H9 (cell line): ENCODE results near the gene HACD1. TPM values are rescaled to one million over a fixed set of nuclear protein-coding genes. Genes with fewer than 3 reads are reported as not detected.

Source experiments
- DNase-seq: peaks from one replicate; pipeline ENCODE4 v3.0.0-alpha.2; 2017
- H2AFZ ChIP-seq: one replicate; pipeline ENCODE4 v1.6.1; 2013; ENCODE audit warnings: mild to moderate bottlenecking, low read length, control low read depth, moderate library complexity
- H2AK5ac ChIP-seq: 2 replicates; pipeline ENCODE4 v1.6.1; 2013; ENCODE audit warnings: low read length, control low read depth, mixed read lengths; ENCODE audit not compliant: insufficient read length
- H2BK120ac ChIP-seq: one replicate; pipeline ENCODE4 v1.6.1; 2013; ENCODE audit warnings: low read depth, mild to moderate bottlenecking, low read length, control low read depth, inconsistent platforms; ENCODE audit not compliant: poor library complexity, severe bottlenecking
- H2BK12ac ChIP-seq: 2 replicates; pipeline ENCODE4 v1.6.1; 2013; ENCODE audit warnings: low read length, control low read depth, mixed read lengths, low read depth; ENCODE audit not compliant: insufficient read length
- H2BK15ac ChIP-seq: 2 replicates; pipeline ENCODE4 v1.6.1; 2013; ENCODE audit warnings: low read depth, low read length, control low read depth
- H2BK20ac ChIP-seq: one replicate; pipeline ENCODE4 v1.6.1; 2013; ENCODE audit warnings: low read depth, mild to moderate bottlenecking, low read length, control low read depth, inconsistent platforms; ENCODE audit not compliant: poor library complexity, severe bottlenecking
- H2BK5ac ChIP-seq: 2 replicates; pipeline ENCODE4 v1.6.1; 2013; ENCODE audit warnings: low read length, control low read depth, mixed read lengths; ENCODE audit not compliant: insufficient read length
- H3K14ac ChIP-seq: 2 replicates; pipeline ENCODE4 v1.6.1; 2013; ENCODE audit warnings: low read length, control low read depth; ENCODE audit not compliant: insufficient read depth
- H3K18ac ChIP-seq: 2 replicates; pipeline ENCODE4 v1.6.1; 2013; ENCODE audit warnings: low read depth, mild to moderate bottlenecking, mixed read lengths, low read length, control low read depth; ENCODE audit not compliant: insufficient read length
- H3K23ac ChIP-seq: 2 replicates; pipeline ENCODE4 v1.6.1; 2013; ENCODE audit warnings: low read length, control low read depth, mixed read lengths, low read depth; ENCODE audit not compliant: insufficient read length
- H3K23me2 ChIP-seq: 2 replicates; pipeline ENCODE4 v1.6.1; 2013; ENCODE audit warnings: low read depth, mild to moderate bottlenecking, mixed read lengths, low read length, control low read depth; ENCODE audit not compliant: insufficient read length, poor library complexity, severe bottlenecking
- H3K27ac ChIP-seq: 2 replicates; pipeline ENCODE4 v1.5.1; 2013; ENCODE audit warnings: low read length, control low read depth, mixed read lengths, low read depth; ENCODE audit not compliant: insufficient read length
- H3K27me3 ChIP-seq: 2 replicates; pipeline ENCODE4 v1.6.1; 2013; ENCODE audit warnings: low read length, control low read depth, inconsistent platforms; ENCODE audit not compliant: insufficient read depth
- H3K4ac ChIP-seq: 2 replicates; pipeline ENCODE4 v1.6.1; 2013; ENCODE audit warnings: low read depth, mild to moderate bottlenecking, control low read depth, inconsistent platforms, low read length, moderate library complexity
- H3K4me1 ChIP-seq: 2 replicates; pipeline ENCODE4 v1.6.1; 2013; ENCODE audit warnings: low read length, control low read depth, inconsistent platforms; ENCODE audit not compliant: insufficient read depth
- H3K4me2 ChIP-seq: 2 replicates; pipeline ENCODE4 v1.6.1; 2013; ENCODE audit warnings: low read length, control low read depth, mixed read lengths; ENCODE audit not compliant: insufficient read length, insufficient read depth
- H3K56ac ChIP-seq: 2 replicates; pipeline ENCODE4 v1.6.1; 2013; ENCODE audit warnings: low read depth, mild to moderate bottlenecking, mixed read lengths, low read length, control low read depth; ENCODE audit not compliant: insufficient read length
- H3K79me1 ChIP-seq: 2 replicates; pipeline ENCODE4 v1.6.1; 2013; ENCODE audit warnings: low read depth, mild to moderate bottlenecking, moderate library complexity, low read length, control low read depth, inconsistent platforms; ENCODE audit not compliant: insufficient read depth, poor library complexity, severe bottlenecking
- H3K79me2 ChIP-seq: 2 replicates; pipeline ENCODE4 v1.6.1; 2013; ENCODE audit warnings: low read length, control low read depth, inconsistent platforms; ENCODE audit not compliant: insufficient read depth
- H3K9ac ChIP-seq: 2 replicates; pipeline ENCODE4 v1.6.1; 2013; ENCODE audit warnings: low read length, control low read depth, mixed read lengths; ENCODE audit not compliant: insufficient read length; ENCODE audit errors: extremely low read depth
- H3K9me3 ChIP-seq: one replicate; pipeline ENCODE4 v1.6.1; 2013; ENCODE audit warnings: low read depth, low read length, inconsistent platforms; ENCODE audit not compliant: control insufficient read depth
- H3T11ph ChIP-seq: one replicate; pipeline ENCODE4 v1.6.1; 2013; ENCODE audit warnings: mild to moderate bottlenecking, low read length, control low read depth, inconsistent platforms
- H4K20me1 ChIP-seq: one replicate; pipeline ENCODE4 v1.6.1; 2013; ENCODE audit not compliant: control insufficient read depth, insufficient read length, insufficient read depth
- H4K5ac ChIP-seq: 2 replicates; pipeline ENCODE4 v1.6.1; 2013; ENCODE audit warnings: low read depth, mild to moderate bottlenecking, mixed read lengths, low read length, control low read depth; ENCODE audit not compliant: insufficient read length
- H4K8ac ChIP-seq: replicated peaks from 2 replicates; pipeline ENCODE4 v1.6.1; 2013; ENCODE audit warnings: low read length, control low read depth, mixed read lengths, low read depth; ENCODE audit not compliant: insufficient read length
- H4K91ac ChIP-seq: 2 replicates; pipeline ENCODE4 v1.6.1; 2013; ENCODE audit warnings: low read depth, mild to moderate bottlenecking, moderate library complexity, mixed read lengths, low read length, control low read depth; ENCODE audit not compliant: insufficient read length
- H3K27ac Mint-ChIP-seq, 3 experiments: 2 replicates in 2 of 3; 3 replicates in 1 of 3; pipeline ENCODE4 v1.8.0; 2020 to 2021; ENCODE audit warnings: mixed read lengths in 3 of 3, mild to moderate bottlenecking in 1 of 3, moderate library complexity in 1 of 3
- H3K27me3 Mint-ChIP-seq: 2 replicates; pipeline ENCODE4 v1.8.0; 2021; ENCODE audit warnings: low read depth, mild to moderate bottlenecking, moderate library complexity, mixed read lengths
- H3K36me3 Mint-ChIP-seq, 3 experiments: 2 replicates in 2 of 3; 3 replicates in 1 of 3; pipeline ENCODE4 v1.8.0; 2020 to 2021; ENCODE audit warnings: low read depth in 3 of 3, mixed read lengths in 3 of 3; ENCODE audit not compliant: insufficient read depth in 1 of 3
- H3K4me1 Mint-ChIP-seq, 2 experiments: 2 replicates each; pipeline ENCODE4 v1.8.0; 2020; ENCODE audit warnings: mixed read lengths in 2 of 2
- H3K4me3 Mint-ChIP-seq, 2 experiments: 2 replicates in 1 of 2; 3 replicates in 1 of 2; pipeline ENCODE4 v1.8.0; 2020 to 2021; ENCODE audit warnings: mild to moderate bottlenecking in 2 of 2, mixed read lengths in 2 of 2, moderate library complexity in 1 of 2
- H3K9me3 Mint-ChIP-seq, 2 experiments: 2 replicates in 1 of 2; 3 replicates in 1 of 2; pipeline ENCODE4 v1.8.0; 2020; ENCODE audit warnings: mild to moderate bottlenecking in 2 of 2, mixed read lengths in 2 of 2, moderate library complexity in 1 of 2
- CTCF ChIP-seq: fragments of 200-600 bp; sonication (generic); conservative IDR thresholded peaks from 3 replicates; pipeline ENCODE4 v1.8.0; 2021; ENCODE audit warnings: antibody characterized with exemption, mild to moderate bottlenecking
- WGBS: extraction: QIAGEN DNeasy Blood & Tissue Kit; methylation state at CpG from one replicate; pipeline ENCODE4 v1.1.7; 2013; ENCODE audit warnings: missing lambda C conversion rate, low lambda C conversion rate, mixed read lengths; ENCODE audit not compliant: insufficient read length; ENCODE audit errors: extremely low coverage; 5-methylcytosine and 5-hydroxymethylcytosine counted together
- total RNA-seq: library from RNA; stranded (reverse); gene quantifications from 2 replicates; pipeline ENCODE4 v1.2.1, GENCODE V29; 2021

Gene HACD1
- total RNA-seq, 1 experiment from 2014 or later: 25.0 TPM

DNA sequence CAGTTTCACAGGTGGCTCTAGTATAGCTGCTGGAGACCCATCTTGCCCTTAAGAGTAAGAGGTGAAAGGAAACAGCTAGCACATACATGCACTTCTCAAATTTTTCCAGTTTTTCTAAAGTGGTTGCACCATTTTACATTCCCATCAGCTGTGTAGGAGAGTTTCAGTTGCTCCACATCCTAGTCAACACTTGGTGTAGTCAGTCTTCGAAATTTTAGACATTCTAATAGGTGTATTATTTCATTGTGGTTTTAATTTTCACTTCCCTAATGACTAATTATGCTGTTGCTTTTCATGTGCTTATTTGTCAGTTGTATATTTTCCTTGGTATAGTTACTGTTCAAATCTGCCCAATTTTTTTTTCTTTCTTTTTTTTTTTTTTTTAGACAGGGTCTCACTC is 9.5 kb upstream of the HACD1 start:
- peaks cover 4% of the 10 kb centered on the region; the same call in 1 of the 2 replicates for H3K27me3 Mint-ChIP-seq
- Histone ChIP-seq H2BK15ac (no peak overlapping the region), H2BK12ac (no peak overlapping the region), H2BK5ac (no peak overlapping the region), H3K14ac (no peak overlapping the region), H3K4ac (no peak overlapping the region), H2BK120ac (no peak overlapping the region), H3K18ac (no peak overlapping the region), H4K5ac (no peak overlapping the region), H3K27me3 (no peaks in the 10 kb centered on the region), H4K20me1 (no peaks in the 10 kb centered on the region), H3T11ph (no peak overlapping the region), H3K56ac (no peak overlapping the region), H2AFZ (no peak overlapping the region), H3K4me1 (no peaks in the 10 kb centered on the region), H3K27ac (no peak overlapping the region), H4K8ac (no peak overlapping the region), H2AK5ac (no peak overlapping the region), H3K9me3 (no peaks in the 10 kb centered on the region), H3K23me2 (no peaks in the 10 kb centered on the region), H2BK20ac (no peak overlapping the region), H3K9ac (no peak overlapping the region), H3K4me2 (no peak overlapping the region), H4K91ac (no peak overlapping the region), H3K79me1 (no peaks in the 10 kb centered on the region), H3K79me2 (no peaks in the 10 kb centered on the region), H3K23ac (no peak overlapping the region)
- H3K27ac Mint-ChIP-seq: no peak overlapping the region
- no peak for TF ChIP-seq CTCF
- peaks cover 0 to 3% of the 10 kb centered on the region in 2 experiments; a peak in 1 of 4 replicates for H3K4me1 Mint-ChIP-seq
- no peak for DNase-seq
- H3K9me3 Mint-ChIP-seq: peaks cover 3 to 8% of the 10 kb centered on the region in 2 experiments; a peak in 3 of 5 replicates
- H3K4me3 Mint-ChIP-seq: no peak overlapping the region
- no peaks in the 10 kb centered on the region for H3K36me3 Mint-ChIP-seq
- WGBS: no CpG with 5 or more reads among the region's 1 CpG
